GOT3 (cell line): ENCODE measurements around the gene SRPX.

Experiments
- DNase-seq: peaks from one replicate; lab custom pipeline; 2025; ENCODE audit warnings: mixed read lengths; lab: John Stamatoyannopoulos, UW

SRPX gene

DNA sequence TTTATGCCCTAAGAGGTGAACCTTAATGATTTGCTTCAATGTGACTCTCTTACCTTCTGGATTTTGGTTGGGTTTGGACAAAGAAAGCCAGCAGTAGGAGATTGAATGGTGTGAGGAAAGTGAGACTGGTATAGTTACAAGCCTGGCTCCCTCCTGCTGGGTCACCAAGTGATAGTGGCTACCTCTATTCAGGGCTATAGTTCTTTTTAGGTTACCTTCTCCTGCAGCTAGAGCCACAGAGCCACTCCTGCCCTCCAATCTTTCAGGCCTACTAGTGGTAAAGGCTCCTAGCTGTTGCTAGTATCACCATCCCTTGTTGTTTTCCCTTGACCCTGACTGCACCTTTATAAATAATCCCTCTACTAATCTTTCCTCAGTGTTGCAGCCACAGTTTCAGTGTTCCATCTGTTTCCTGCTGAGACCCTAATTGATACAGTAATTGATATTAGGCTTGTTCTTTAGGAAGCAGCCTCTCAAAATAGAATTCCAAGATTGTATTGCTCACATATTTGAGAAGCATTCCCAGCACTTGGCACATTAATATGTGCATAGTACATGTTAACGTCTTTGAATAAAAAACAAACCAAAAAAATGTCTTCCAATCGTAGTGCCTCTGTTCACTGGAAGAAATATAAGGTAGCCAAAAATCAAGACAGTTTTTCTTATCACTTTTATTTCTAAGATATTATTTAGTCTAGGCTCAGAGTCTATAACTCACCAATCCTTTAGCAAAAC lies 82.3 kb downstream of the SRPX start:
- no peak for DNase-seq

DNA sequence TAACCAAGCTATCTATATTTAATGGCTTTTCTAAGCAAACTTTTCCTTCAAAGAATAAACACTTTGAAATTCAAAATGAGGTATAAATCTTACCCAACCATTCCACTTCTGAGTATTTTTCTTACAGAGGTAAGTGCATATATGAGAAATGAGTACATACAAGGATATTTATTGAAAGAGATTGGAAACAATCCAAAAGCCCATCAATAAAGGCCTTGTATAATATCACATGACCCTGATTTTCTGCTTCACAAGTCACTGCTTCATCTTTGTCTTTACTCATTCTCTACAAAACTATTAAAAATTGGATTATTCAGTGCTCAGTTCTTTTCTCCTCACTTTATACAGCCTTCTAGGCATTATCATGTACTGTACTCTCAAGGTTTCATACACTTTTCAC lies 91.3 kb downstream of the SRPX start:
- DNase-seq = no peak

DNA sequence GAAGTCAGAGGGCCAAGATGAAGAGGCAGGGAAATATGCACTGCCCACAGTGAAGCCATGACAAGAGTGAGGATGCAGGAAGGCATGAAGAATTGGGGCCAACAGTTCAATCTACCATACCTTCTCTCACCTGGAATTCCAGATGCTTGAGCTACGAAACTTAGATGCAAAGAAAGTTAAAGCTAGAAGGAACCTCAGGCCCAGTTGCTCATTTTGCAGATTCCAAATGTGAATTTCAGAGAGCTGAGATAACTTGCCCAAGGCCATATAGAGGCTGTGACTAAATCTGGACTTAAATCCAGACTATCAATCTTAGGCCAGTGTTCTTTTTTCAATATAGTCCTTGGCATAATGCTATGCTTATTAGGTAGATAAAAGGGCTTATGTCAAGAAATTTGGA lies 92.7 kb downstream of the SRPX start:
- no peak for DNase-seq

DNA sequence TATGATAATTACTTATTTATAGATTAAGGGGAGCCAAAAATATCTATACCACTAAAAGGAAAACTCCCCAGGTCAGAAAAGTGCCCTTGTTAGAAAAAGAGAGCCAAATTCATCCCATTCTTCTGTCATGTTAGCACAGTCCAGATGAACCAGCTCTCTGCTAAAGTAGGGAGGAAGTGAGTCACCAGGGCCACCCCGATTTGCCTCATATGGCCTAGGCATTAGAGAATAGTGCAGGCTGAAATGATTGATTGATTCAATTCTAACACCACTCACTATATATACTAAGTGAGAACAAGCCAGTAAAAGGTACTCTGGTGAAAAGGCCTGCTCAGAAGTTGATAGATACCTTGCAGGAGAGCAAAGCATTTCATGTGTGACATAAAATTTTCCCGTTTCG lies 94.5 kb downstream of the SRPX start:
- DNase-seq = no peak

DNA sequence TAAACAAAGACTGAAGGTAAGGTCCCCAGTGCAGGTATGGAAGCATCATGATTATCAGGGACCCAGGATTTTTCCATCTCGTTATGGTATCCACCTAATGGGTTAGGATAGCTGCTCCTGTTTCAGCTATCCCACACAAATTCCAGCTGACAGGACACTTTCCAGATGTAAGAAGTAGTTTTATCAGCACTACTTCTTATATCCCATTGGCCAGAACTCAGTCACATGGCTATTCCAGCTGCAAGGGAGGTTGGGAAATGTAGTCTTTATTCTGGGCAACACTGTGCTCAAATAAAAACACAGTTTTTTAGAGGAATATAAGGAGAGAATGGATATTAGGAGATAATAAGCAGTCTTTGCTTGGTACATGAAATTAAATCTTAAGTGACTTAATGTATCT lies 96.7 kb downstream of the SRPX start:
- no peak for DNase-seq

DNA sequence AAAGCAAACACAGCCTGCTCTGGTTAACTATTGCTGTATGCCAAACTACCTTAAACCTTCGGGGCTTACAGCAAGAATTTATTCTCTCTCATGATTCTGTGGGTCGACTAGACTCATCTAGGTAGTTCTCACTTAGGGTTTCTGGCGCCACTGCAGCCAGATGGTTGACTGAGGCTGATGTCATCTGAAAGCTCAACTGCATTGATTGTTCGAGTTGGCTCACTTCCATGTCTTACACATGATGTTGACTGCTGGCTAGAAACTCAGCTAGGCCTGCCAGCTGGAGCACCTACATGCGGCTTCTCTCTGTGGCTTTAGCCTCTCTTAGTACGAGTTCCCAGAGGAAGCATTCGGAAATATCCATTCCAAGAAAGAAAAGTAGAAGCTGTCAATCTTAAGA lies 103.2 kb downstream of the SRPX start:
- no peak for DNase-seq

- DNase-seq = no peak
Measured at GRCh38 chrX:38116706-38117105, 104.0 kb downstream of the SRPX start.

DNA sequence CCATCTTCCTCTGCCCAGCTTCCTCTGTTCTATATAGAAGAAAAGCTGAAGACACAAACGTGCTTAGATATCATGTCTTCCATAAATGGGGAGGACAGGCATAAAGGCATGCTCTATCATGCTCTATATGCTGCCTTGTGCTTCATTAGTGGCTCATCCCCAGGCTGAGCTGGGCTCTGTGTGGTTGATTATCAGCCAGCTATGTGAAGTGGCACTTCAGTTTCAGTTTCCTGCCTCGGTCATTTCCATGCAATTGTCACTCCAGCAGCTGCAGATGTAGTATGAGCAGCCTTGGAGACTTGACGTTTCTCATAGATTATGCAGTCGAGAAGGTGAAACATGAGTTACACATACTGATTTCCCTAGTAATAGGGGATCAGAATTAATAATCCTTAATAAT lies 108.1 kb downstream of the SRPX start:
- no peak for DNase-seq

DNA sequence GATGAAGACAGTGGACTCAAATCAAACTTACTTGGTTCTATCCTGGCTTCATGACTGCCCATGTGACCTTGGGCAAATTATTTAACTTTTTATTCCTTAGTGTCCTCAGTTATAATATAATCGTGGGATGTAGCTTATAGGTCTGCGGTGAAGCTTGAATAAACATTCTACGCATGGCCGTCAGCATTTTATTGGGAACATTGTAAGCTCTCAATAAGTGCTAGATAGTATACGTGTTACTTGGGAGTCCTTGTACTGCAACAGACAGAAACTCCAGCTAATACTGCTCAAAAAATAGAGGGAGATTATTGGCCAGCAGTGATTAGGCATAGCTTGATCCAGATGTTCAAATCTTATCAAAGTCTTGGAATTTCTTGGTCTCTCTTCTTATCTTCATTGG lies 109.5 kb downstream of the SRPX start:
- no peak for DNase-seq

- DNase-seq = no peak
Measured at GRCh38 chrX:38110231-38110630, 110.4 kb downstream of the SRPX start.

DNA sequence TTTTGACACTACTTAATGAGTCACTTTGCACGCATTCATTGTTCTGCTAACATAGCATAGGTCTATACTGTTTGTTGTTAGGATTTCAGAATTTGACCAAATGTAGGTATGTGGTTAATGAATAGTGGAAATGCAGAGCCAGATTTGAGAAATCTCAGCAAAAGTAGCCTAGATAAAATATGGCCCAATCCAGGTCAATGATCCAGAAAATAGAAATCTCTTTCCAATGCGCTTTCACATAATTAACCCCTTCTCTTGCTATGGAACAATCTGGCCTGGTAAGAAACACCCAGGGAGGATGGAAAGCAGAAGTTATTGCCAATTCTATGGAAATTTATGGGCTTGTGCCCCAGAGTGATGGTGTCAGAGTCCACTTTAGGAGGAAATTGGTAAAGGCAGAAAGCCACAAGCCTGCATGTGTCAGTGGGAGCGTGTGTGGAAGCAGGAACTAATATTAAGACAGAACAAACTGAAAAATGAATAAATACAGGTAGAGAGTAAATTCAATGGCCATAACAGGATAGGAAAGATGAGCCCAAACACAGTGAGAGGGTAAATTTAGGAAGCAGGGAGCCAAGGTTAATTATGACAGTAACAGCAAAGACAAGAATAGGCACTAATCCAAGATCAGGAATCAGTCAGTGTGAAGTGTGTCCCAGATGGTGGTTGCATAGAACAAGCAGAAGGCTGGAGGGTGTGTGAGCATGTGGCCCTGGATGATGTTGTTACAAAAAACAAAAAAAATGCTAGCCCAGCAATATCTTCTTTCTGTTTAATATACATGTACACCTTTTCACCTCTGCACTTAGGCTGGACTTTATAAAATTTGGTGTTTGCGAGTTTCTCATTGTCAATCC lies 111.4 kb downstream of the SRPX start:
- no peak for DNase-seq

DNA sequence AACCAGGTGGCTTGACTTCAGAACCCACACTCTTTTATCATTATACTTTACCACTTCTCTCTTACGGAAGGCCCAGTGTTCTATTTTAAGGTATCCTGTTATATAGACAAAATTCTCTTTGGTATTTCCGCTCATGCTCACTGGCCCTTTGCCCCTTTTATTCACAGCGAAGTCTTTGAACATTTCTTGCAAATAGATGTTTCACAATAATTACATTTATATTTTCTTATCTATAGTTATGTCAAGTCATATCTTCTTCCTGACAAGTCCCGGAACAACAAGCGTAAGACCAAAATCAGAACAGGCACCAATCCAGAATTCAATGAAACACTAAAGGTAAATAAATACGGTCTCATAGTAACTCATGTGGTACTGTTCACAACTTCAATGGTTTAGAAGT lies 112.3 kb downstream of the SRPX start:
- no peak for DNase-seq

DNA sequence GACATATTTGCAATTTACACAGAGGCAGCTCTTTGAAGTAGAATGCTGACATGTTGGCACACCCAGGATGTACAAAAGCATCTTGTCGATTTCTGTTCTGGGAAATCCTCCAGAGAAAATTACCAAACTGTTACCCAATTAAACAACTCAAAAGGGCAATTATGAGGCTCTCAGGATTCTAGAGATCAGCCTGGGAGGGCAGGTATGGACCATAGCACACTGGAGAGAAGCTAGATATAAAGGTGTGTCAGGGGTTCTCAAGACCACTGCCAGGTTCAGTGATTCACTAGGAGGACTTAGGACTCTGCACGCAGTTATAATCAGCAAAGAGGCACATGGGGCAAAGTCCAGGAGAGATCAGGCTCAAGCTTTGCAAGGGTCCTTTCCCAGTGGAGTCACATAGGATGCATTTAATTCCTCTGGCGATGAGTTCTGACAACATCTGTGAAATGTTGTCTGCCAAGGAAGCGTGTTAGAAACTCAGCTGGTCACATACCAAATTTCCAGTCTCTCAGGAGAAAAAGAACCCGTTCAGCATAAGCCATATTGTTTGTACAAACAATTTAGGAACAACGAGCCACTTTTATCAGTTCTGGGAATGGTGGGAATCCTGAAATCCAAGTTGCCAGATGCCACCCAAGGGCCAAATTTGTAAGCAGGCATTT lies 113.5 kb downstream of the SRPX start:
- DNase-seq = no peak

DNA sequence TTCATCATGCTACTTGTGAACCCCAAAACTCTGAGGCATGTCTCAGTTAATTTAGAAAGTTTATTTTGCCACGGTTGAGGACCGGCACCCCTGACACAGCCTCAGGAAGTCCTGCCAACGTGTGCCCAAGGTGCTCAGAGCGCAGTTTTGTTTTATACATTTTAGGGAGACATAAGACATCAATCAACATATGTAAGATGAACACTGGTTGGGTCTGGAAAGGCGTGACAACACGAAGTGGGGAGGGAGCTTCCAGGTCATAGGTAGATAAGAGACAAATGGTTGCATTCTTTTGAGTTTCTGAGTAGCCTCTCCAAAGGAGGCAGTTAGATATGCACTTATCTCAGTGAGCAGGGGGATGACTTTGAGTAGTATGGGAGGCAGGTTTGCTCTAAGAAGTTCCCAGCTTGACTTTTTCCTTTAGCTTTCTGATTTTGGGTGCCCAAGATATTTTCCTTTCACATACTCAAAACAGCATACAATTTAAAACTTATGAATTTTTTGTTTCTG lies 115.4 kb downstream of the SRPX start:
- no peak for DNase-seq

GRCh38 chrX:38103857-38104812 lies 116.5 kb downstream of the SRPX start:
- DNase-seq = no peak

DNA sequence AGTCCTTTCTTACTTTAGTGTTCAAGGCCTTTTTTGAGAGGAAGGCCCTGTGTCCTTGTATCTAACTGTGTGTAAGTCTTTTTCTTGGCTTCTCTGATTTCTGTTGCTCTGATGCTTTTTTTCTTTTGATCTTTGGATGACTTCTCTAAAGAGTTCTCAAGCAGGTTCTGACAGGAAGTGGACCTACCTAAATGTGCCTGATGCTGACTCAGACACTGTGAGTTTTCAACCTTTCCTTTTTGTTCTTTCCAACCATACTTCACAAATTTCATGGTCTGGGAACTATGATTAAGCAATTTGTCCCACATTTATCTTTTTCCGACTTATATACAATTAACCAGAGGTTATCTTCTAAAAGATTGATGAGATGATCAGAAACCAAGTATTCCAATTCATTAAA lies 117.8 kb downstream of the SRPX start:
- no peak for DNase-seq

GRCh38 chrX:38102240-38102639 lies 118.4 kb downstream of the SRPX start:
- DNase-seq = no peak

DNA sequence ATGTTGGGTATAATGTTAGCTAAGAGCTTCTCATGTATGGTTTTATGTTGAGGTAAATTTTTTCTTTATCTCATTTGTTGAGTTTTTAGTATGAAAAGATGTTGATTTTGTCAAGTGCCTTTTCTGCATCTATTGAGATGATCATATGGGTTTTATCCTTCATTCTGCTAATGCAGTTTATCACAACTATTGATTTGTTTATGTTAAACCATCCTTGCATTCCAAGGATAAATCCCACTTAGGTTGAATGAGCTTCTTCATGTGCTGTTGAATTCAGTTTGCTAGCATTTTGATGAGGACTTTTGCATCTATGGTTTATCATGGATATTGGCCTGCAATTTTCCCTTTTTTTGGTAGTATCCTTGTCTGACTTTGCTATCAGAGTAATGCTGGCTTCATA lies 121.0 kb downstream of the SRPX start:
- no peak for DNase-seq
